Measurements from ENCODE around the gene CRY1.

GRCh38 chr12:106957583-106957982 lies 135.8 kb downstream of the CRY1 start:
- TF ChIP-seq E2F5 (CRISPR knock-in tag; IDR thresholded peaks at IDR 0.05) (no peak), CTCF (IDR thresholded peaks at IDR 0.05) (no peak), NR1H2 (CRISPR knock-in tag; IDR thresholded peaks at IDR 0.05) (no peak), CREM (CRISPR knock-in tag; IDR thresholded peaks at IDR 0.05) (no peak), ELF4 (CRISPR knock-in tag; IDR thresholded peaks at IDR 0.05; ENCODE audit: low read depth) (no peak), NFYB (CRISPR knock-in tag; conservative IDR thresholded peaks at IDR 0.05; ENCODE audit: low read depth) (no peak), CREB1 (CRISPR knock-in tag; IDR thresholded peaks at IDR 0.05) (no peak), TEAD4 (CRISPR knock-in tag; IDR thresholded peaks at IDR 0.05) (no peak), TP53 (CRISPR knock-in tag; IDR thresholded peaks at IDR 0.05) (no peak), PRRX2 (CRISPR knock-in tag; IDR thresholded peaks at IDR 0.05) (no peak), FOXJ3 (CRISPR knock-in tag; IDR thresholded peaks at IDR 0.05; ENCODE audit: borderline replicate concordance) (no peak)

All from WTC11 (cell line).